Gastrocnemius medialis (tissue), 4 donors: ENCODE measurements around the gene FAM3C.

Source experiments
- POLR2A ChIP-seq, 2 donors: fragments of 450-650 bp; IDR thresholded peaks; one replicate each; pipeline ENCODE4 v1.6.1; 2017; ENCODE audit warnings: antibody characterized with exemption in 2 of 2, mild to moderate bottlenecking in 2 of 2, moderate library complexity in 2 of 2
- TF ChIP-seq, protein P1 (sequence below), 5 experiments: fragments of 450-650 bp in 3 of 5; fragments of 200-600 bp in 2 of 5; sonication (generic) in 2 of 5; IDR thresholded peaks in 4 of 5; conservative IDR thresholded peaks in 1 of 5; 1 replicate in 4 of 5; 2 replicates in 1 of 5; pipeline ENCODE4 v1.5.1; 2016 to 2019; ENCODE audit warnings: antibody characterized with exemption in 5 of 5, mild to moderate bottlenecking in 3 of 5, moderate library complexity in 3 of 5

DNA sequence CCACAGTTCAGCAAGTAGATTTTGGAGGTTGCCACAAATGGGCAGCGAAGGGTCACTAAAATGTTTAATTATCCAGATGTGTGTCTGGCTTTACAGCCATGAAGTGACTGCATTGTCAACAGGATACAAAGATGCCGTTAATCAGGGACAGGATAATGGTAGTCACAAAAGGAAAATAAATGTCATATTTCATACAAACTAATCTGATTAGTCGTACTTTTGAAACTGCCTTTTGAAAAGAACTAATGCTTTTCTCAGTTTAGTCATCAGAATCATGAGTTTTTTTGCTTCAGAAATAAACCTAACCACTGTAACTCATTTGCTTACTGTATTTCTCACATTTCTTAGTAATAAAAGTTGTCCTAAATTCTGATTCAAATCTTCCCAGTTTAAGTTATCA is 89.5 kb downstream of the FAM3C start:
- TF ChIP-seq, protein P1, sequence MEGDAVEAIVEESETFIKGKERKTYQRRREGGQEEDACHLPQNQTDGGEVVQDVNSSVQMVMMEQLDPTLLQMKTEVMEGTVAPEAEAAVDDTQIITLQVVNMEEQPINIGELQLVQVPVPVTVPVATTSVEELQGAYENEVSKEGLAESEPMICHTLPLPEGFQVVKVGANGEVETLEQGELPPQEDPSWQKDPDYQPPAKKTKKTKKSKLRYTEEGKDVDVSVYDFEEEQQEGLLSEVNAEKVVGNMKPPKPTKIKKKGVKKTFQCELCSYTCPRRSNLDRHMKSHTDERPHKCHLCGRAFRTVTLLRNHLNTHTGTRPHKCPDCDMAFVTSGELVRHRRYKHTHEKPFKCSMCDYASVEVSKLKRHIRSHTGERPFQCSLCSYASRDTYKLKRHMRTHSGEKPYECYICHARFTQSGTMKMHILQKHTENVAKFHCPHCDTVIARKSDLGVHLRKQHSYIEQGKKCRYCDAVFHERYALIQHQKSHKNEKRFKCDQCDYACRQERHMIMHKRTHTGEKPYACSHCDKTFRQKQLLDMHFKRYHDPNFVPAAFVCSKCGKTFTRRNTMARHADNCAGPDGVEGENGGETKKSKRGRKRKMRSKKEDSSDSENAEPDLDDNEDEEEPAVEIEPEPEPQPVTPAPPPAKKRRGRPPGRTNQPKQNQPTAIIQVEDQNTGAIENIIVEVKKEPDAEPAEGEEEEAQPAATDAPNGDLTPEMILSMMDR (IDR thresholded peaks at IDR 0.05 in 4 of 5, conservative IDR thresholded peaks at IDR 0.05 in 1 of 5): no peak
- TF ChIP-seq POLR2A (IDR thresholded peaks at IDR 0.05): no peak
